ENCODE measurements around the gene C22orf15. TPM values are rescaled to one million over a fixed set of nuclear protein-coding genes. Genes with fewer than 3 reads are reported as not detected.

C22orf15 gene
- total RNA-seq, 2 experiments from 2014 or later, result 0.30 to 1.3 TPM

Other genes with a start within 250 kb of the C22orf15 start
- not detected for gene IGLL1, start 182.7 kb upstream of the C22orf15 start, total RNA-seq
- under 1 TPM; 0.41 to 0.65 TPM for gene DRICH1, start 130.7 kb upstream of the C22orf15 start, total RNA-seq
- gene RGL4, start 72.0 kb upstream of the C22orf15 start, total RNA-seq, result 10 to 100 TPM; 13.5 to 14.6 TPM
- 1 to 10 TPM; 1.6 to 1.7 TPM for gene ZNF70, start 11.9 kb upstream of the C22orf15 start, total RNA-seq
- under 1 TPM in 1 of 2 experiments, not detected in 1; 0.80 TPM for gene VPREB3, start 8.6 kb upstream of the C22orf15 start, total RNA-seq
- gene CHCHD10, start 5.0 kb downstream of the C22orf15 start, total RNA-seq, result 100 to 1,000 TPM; 131 to 134 TPM
- 1 to 10 TPM in 1 of 2 experiments, under 1 TPM in 1; 0.32 to 1.1 TPM for gene MMP11, start 9.9 kb downstream of the C22orf15 start, total RNA-seq
- gene SMARCB1, start 24.0 kb downstream of the C22orf15 start, total RNA-seq, result 10 to 100 TPM; 78.2 to 95.2 TPM
- gene DERL3, start 76.0 kb downstream of the C22orf15 start, total RNA-seq, result 1 to 10 TPM; 5.2 to 5.7 TPM
- 1 to 10 TPM; 7.6 to 7.7 TPM for gene SLC2A11, start 94.9 kb downstream of the C22orf15 start, total RNA-seq
- gene MIF, start 131.4 kb downstream of the C22orf15 start, total RNA-seq, result 1,000 to 10,000 TPM; 1,478 to 1,739 TPM
- not detected for gene GSTT2B, start 198.2 kb downstream of the C22orf15 start, total RNA-seq
- gene DDTL, start 203.9 kb downstream of the C22orf15 start, total RNA-seq, result 1 to 10 TPM; 2.3 to 2.8 TPM
- 100 to 1,000 TPM in 1 of 2 experiments, 10 to 100 TPM in 1; 91.3 to 118 TPM for gene DDT, start 211.5 kb downstream of the C22orf15 start, total RNA-seq
- gene GSTT2, start 217.1 kb downstream of the C22orf15 start, total RNA-seq, result not detected
- not detected for gene GSTT4, start 242.5 kb downstream of the C22orf15 start, total RNA-seq
- 100 to 1,000 TPM in 1 of 2 experiments, 10 to 100 TPM in 1; 95.9 to 102 TPM for gene CABIN1, start 248.3 kb downstream of the C22orf15 start, total RNA-seq